Mesendoderm (in vitro differentiated cells): ENCODE data around the gene NAA40.

Experiments
- DNase-seq: peaks from one replicate; pipeline ENCODE4 v3.0.0; 2013
- H2AK5ac ChIP-seq: 2 replicates; pipeline ENCODE4 v1.6.1; 2013; ENCODE audit warnings: low read length, inconsistent platforms
- H2BK120ac ChIP-seq: 2 replicates; pipeline ENCODE4 v1.6.1; 2013; ENCODE audit warnings: low read depth, mild to moderate bottlenecking, low read length, moderate library complexity, mixed read lengths
- H2BK15ac ChIP-seq: replicated peaks from 2 replicates; pipeline ENCODE4 v1.6.1; 2013; ENCODE audit warnings: low read depth, mild to moderate bottlenecking, moderate library complexity
- H2BK5ac ChIP-seq: 2 replicates; pipeline ENCODE4 v1.6.1; 2013; ENCODE audit warnings: low read length, inconsistent platforms
- H3K18ac ChIP-seq: 2 replicates; pipeline ENCODE4 v1.6.1; 2013; ENCODE audit warnings: mild to moderate bottlenecking, low read length, mixed read lengths
- H3K23ac ChIP-seq: one replicate; pipeline ENCODE4 v1.6.1; 2013; ENCODE audit warnings: low read length
- H3K27ac ChIP-seq: 2 replicates; pipeline ENCODE4 v1.5.1; 2013; ENCODE audit warnings: low read depth, mild to moderate bottlenecking, inconsistent platforms, low read length, moderate library complexity
- H3K27me3 ChIP-seq: 2 replicates; pipeline ENCODE4 v1.6.1; 2013; ENCODE audit warnings: low read length, control low read depth, mild to moderate bottlenecking, inconsistent platforms; ENCODE audit not compliant: insufficient read depth, poor library complexity
- H3K36me3 ChIP-seq: 2 replicates; pipeline ENCODE4 v1.6.1; 2013; ENCODE audit warnings: low read length, inconsistent platforms; ENCODE audit not compliant: control insufficient read depth, insufficient read depth
- H3K4ac ChIP-seq: one replicate; pipeline ENCODE4 v1.6.1; 2013; ENCODE audit warnings: low read depth, mild to moderate bottlenecking, low read length, moderate library complexity
- H3K4me1 ChIP-seq: 2 replicates; pipeline ENCODE4 v1.6.1; 2013; ENCODE audit warnings: low read depth, low read length, inconsistent platforms; ENCODE audit not compliant: control insufficient read depth
- H3K4me2 ChIP-seq: 2 replicates; pipeline ENCODE4 v1.6.1; 2013; ENCODE audit warnings: low read length
- H3K4me3 ChIP-seq: 2 replicates; pipeline ENCODE4 v1.5.1; 2013; ENCODE audit warnings: mild to moderate bottlenecking, low read length
- H3K56ac ChIP-seq: one replicate; pipeline ENCODE4 v1.6.1; 2013; ENCODE audit warnings: low read length
- H3K79me1 ChIP-seq: 2 replicates; pipeline ENCODE4 v1.6.1; 2013; ENCODE audit warnings: low read length, inconsistent platforms
- H3K79me2 ChIP-seq: 2 replicates; pipeline ENCODE4 v1.6.1; 2013; ENCODE audit warnings: mild to moderate bottlenecking, low read length; ENCODE audit not compliant: control insufficient read depth, insufficient read depth
- H3K9ac ChIP-seq: 2 replicates; pipeline ENCODE4 v1.6.1; 2013; ENCODE audit warnings: low read length, inconsistent platforms
- H4K5ac ChIP-seq: one replicate; pipeline ENCODE4 v1.6.1; 2013; ENCODE audit warnings: low read length
- H4K8ac ChIP-seq: one replicate; pipeline ENCODE4 v1.6.1; 2013; ENCODE audit warnings: low read depth, mild to moderate bottlenecking, control low read depth, low read length, moderate library complexity
- WGBS: extraction: QIAGEN DNeasy Blood & Tissue Kit; methylation state at CpG from one replicate; pipeline ENCODE4 v1.1.7; 2013; ENCODE audit warnings: low lambda C conversion rate, missing lambda C conversion rate; ENCODE audit not compliant: insufficient coverage; ENCODE audit errors: extremely low coverage; 5-methylcytosine and 5-hydroxymethylcytosine counted together

NAA40 gene

GRCh38 chr11:63909591-63910506 is 29.0 kb upstream of the NAA40 start:
- peak overlapping the region; percentile 51 for H3K56ac ChIP-seq
- peak overlapping the region; percentile 8 for H3K27ac ChIP-seq
- no peak overlapping the region for H3K4ac ChIP-seq
- H3K4me1 ChIP-seq = peaks cover 5% of the 10 kb centered on the region
- peak; percentile 74 for DNase-seq
- H3K4me2 ChIP-seq = peak overlapping the region; percentile 6
- no peak overlapping the region for H4K8ac ChIP-seq
- H4K5ac ChIP-seq = no peak overlapping the region
- no peaks in the 10 kb centered on the region for H3K27me3 ChIP-seq
- peak overlapping the region; percentile 24 for H3K9ac ChIP-seq
- H3K18ac ChIP-seq = no peak overlapping the region
- no peak overlapping the region for H3K23ac ChIP-seq
- H2BK15ac ChIP-seq = no peak overlapping the region
- H2BK120ac ChIP-seq = no peak overlapping the region
- no peak overlapping the region for H3K4me3 ChIP-seq
- peaks cover 3% of the 10 kb centered on the region for H3K79me2 ChIP-seq
- H2BK5ac ChIP-seq = no peak overlapping the region
- H2AK5ac ChIP-seq = no peak overlapping the region
- peaks cover 3% of the 10 kb centered on the region for H3K79me1 ChIP-seq
- H3K36me3 ChIP-seq = peaks cover 13% of the 10 kb centered on the region
- WGBS = no CpG with 5 or more reads among the region's 24 CpGs

- WGBS = no CpG with 5 or more reads among the region's 9 CpGs
- DNase-seq = peak; percentile 38
- H2BK5ac ChIP-seq = no peak overlapping the region
- no peak overlapping the region for H3K18ac ChIP-seq
- no peak overlapping the region for H2BK120ac ChIP-seq
- peaks cover 8% of the 10 kb centered on the region for H3K79me1 ChIP-seq
- no peak overlapping the region for H3K23ac ChIP-seq
- H3K4me1 ChIP-seq = peaks cover 8% of the 10 kb centered on the region
- H4K8ac ChIP-seq = no peak overlapping the region
- no peak overlapping the region for H3K56ac ChIP-seq
- H2BK15ac ChIP-seq = no peak overlapping the region
- peak overlapping the region; percentile 7 for H3K27ac ChIP-seq
- H3K9ac ChIP-seq = no peak overlapping the region
- H3K4me2 ChIP-seq = no peak overlapping the region
- no peak overlapping the region for H3K4me3 ChIP-seq
- no peak overlapping the region for H2AK5ac ChIP-seq
- H3K27me3 ChIP-seq = no peaks in the 10 kb centered on the region
- no peak overlapping the region for H3K4ac ChIP-seq
- peaks cover 10% of the 10 kb centered on the region for H3K79me2 ChIP-seq
- peaks cover 13% of the 10 kb centered on the region for H3K36me3 ChIP-seq
- H4K5ac ChIP-seq = no peak overlapping the region
These were observed 28.1 kb upstream of the NAA40 start for GRCh38 chr11:63910675-63911074.

- Histone ChIP-seq H3K4me3 (no peak overlapping the region), H3K4me1 (peaks cover 8% of the 10 kb centered on the region), H3K23ac (no peak overlapping the region), H3K79me2 (peaks cover 17% of the 10 kb centered on the region), H3K56ac (peak overlapping the region; percentile 4), H3K9ac (no peak overlapping the region), H4K5ac (no peak overlapping the region), H2BK120ac (no peak overlapping the region), H3K79me1 (peaks cover 11% of the 10 kb centered on the region), H2AK5ac (no peak overlapping the region), H3K36me3 (peaks cover 13% of the 10 kb centered on the region), H4K8ac (no peak overlapping the region), H3K4ac (no peak overlapping the region), H2BK15ac (no peak overlapping the region), H3K18ac (no peak overlapping the region), H3K27ac (no peak overlapping the region), H3K27me3 (no peaks in the 10 kb centered on the region), H2BK5ac (no peak overlapping the region), H3K4me2 (no peak overlapping the region)
- DNase-seq = no peak
- no CpG with 5 or more reads among the region's 8 CpGs for WGBS
These were observed 27.4 kb upstream of the NAA40 start for GRCh38 chr11:63911440-63911839.

GRCh38 chr11:63911876-63912275 is 26.9 kb upstream of the NAA40 start:
- Histone ChIP-seq H4K5ac (no peak overlapping the region), H3K56ac (no peak overlapping the region), H3K27me3 (no peaks in the 10 kb centered on the region), H2BK120ac (no peak overlapping the region), H3K36me3 (peaks cover 13% of the 10 kb centered on the region), H3K4me3 (no peak overlapping the region), H3K27ac (no peak overlapping the region), H3K23ac (no peak overlapping the region), H3K4me2 (no peak overlapping the region), H3K18ac (no peak overlapping the region), H3K4ac (no peak overlapping the region), H3K9ac (peak overlapping the region; percentile 16), H3K4me1 (peaks cover 8% of the 10 kb centered on the region), H3K79me1 (peaks cover 11% of the 10 kb centered on the region), H2BK5ac (no peak overlapping the region), H2AK5ac (no peak overlapping the region), H3K79me2 (peaks cover 19% of the 10 kb centered on the region), H2BK15ac (no peak overlapping the region), H4K8ac (no peak overlapping the region)
- DNase-seq = no peak
- no CpG with 5 or more reads among the region's 22 CpGs for WGBS

GRCh38 chr11:63912678-63913077 is 26.1 kb upstream of the NAA40 start:
- WGBS = no CpG with 5 or more reads among the region's 7 CpGs
- H3K56ac ChIP-seq = no peak overlapping the region

More at GRCh38 chr11:63912678-63913077, 26.1 kb upstream of the NAA40 start:
- Histone ChIP-seq H3K4ac (no peak overlapping the region), H3K27ac (peak overlapping the region; percentile 32), H4K8ac (no peak overlapping the region), H2BK5ac (no peak overlapping the region), H3K23ac (no peak overlapping the region), H3K4me3 (no peak overlapping the region), H3K4me1 (peaks cover 8% of the 10 kb centered on the region), H3K79me2 (peaks cover 19% of the 10 kb centered on the region), H3K36me3 (peaks cover 13% of the 10 kb centered on the region), H2BK15ac (no peak overlapping the region), H3K9ac (no peak overlapping the region), H2BK120ac (no peak overlapping the region), H3K27me3 (no peaks in the 10 kb centered on the region), H3K18ac (no peak overlapping the region), H3K4me2 (no peak overlapping the region), H3K79me1 (peaks cover 11% of the 10 kb centered on the region), H4K5ac (no peak overlapping the region), H2AK5ac (no peak overlapping the region)
- no peak for DNase-seq
